ENCODE results near the gene CENPV.
"Not testable (repeated sequence)": the region's sequence is repeated elsewhere in the genome, so short reads cannot be mapped to it uniquely, and the experiment has no call there.

Gene CENPV

GRCh38 chr17:16353317-16354174, at the start of gene CENPV:
TSS of gene CENPV (minus strand) at chr17:16353469. CDS start at chr17:16353436, 33 bp downstream.
- FAIRE-seq, result no peak
- no peak for DNase-seq (ENCODE audit: low spot score)

- FAIRE-seq, result no peak
- no peak for DNase-seq (ENCODE audit: low spot score)
These were observed 45.3 kb upstream of the CENPV start for GRCh38 chr17:16398270-16399267.

GRCh38 chr17:16396693-16397092, 43.4 kb upstream of the CENPV start:
- not testable (repeated sequence) for DNase-seq (ENCODE audit: low spot score); FAIRE-seq

GRCh38 chr17:16395887-16396286, 42.6 kb upstream of the CENPV start:
- not testable (repeated sequence) for DNase-seq (ENCODE audit: low spot score); FAIRE-seq

GRCh38 chr17:16392491-16392890, 39.2 kb upstream of the CENPV start:
- not testable (repeated sequence) for FAIRE-seq; DNase-seq (ENCODE audit: low spot score)

- DNase-seq (ENCODE audit: low spot score) (no peak), FAIRE-seq (no peak)
These were observed 38.2 kb upstream of the CENPV start for GRCh38 chr17:16391451-16391850.

GRCh38 chr17:16386126-16386507, 32.8 kb upstream of the CENPV start:
- not testable (repeated sequence) for FAIRE-seq; DNase-seq (ENCODE audit: low spot score)

GRCh38 chr17:16384557-16384956, 31.3 kb upstream of the CENPV start:
- FAIRE-seq, result no peak
- no peak for DNase-seq (ENCODE audit: low spot score)

- DNase-seq (ENCODE audit: low spot score), result no peak
- FAIRE-seq, result no peak
These were observed 30.6 kb upstream of the CENPV start for GRCh38 chr17:16383772-16384287.

GRCh38 chr17:16383216-16383615, 29.9 kb upstream of the CENPV start:
- no peak for DNase-seq (ENCODE audit: low spot score)
- no peak for FAIRE-seq

GRCh38 chr17:16381496-16381820, 28.2 kb upstream of the CENPV start:
- DNase-seq (ENCODE audit: low spot score), result no peak
- FAIRE-seq, result no peak

GRCh38 chr17:16380640-16381495, 27.6 kb upstream of the CENPV start, which contains the start of gene UBB:
TSS of gene UBB (plus strand) at chr17:16381091. CDS start at chr17:16381908, 817 bp downstream.
- DNase-seq (ENCODE audit: low spot score) (peak; percentile 86), FAIRE-seq (peak; percentile 80)

- FAIRE-seq (no peak), DNase-seq (ENCODE audit: low spot score) (no peak)
These were observed 26.4 kb upstream of the CENPV start for GRCh38 chr17:16379654-16380053.

- no peak for FAIRE-seq
These were observed 25.5 kb upstream of the CENPV start for GRCh38 chr17:16378636-16379282.

GRCh38 chr17:16377941-16378341, 24.7 kb upstream of the CENPV start:
- FAIRE-seq, result no peak
- DNase-seq (ENCODE audit: low spot score), result no peak

More at GRCh38 chr17:16378636-16379282, 25.5 kb upstream of the CENPV start:
- no peak for DNase-seq (ENCODE audit: low spot score)

GRCh38 chr17:16374146-16374938, 21.1 kb upstream of the CENPV start:
- FAIRE-seq (no peak), DNase-seq (ENCODE audit: low spot score) (no peak)

- no peak for DNase-seq (ENCODE audit: low spot score)
These were observed 18.5 kb upstream of the CENPV start for GRCh38 chr17:16371742-16372141.

GRCh38 chr17:16364625-16365024, 11.4 kb upstream of the CENPV start:
- DNase-seq (ENCODE audit: low spot score) (no peak), FAIRE-seq (no peak)

More at GRCh38 chr17:16371742-16372141, 18.5 kb upstream of the CENPV start:
- no peak for FAIRE-seq
